VCaP (cell line): Measurements from ENCODE around the gene SMIM13.

ENCODE experiments used
- H3K27ac ChIP-seq: fragments of 450-650 bp; 2 replicates; pipeline ENCODE4 v1.5.1; 2017
- CTCF ChIP-seq: fragments of 450-650 bp; conservative IDR thresholded peaks from 2 replicates; pipeline ENCODE4 v1.5.1; 2017; ENCODE audit warnings: mild to moderate bottlenecking, moderate library complexity

The SMIM13 gene

DNA sequence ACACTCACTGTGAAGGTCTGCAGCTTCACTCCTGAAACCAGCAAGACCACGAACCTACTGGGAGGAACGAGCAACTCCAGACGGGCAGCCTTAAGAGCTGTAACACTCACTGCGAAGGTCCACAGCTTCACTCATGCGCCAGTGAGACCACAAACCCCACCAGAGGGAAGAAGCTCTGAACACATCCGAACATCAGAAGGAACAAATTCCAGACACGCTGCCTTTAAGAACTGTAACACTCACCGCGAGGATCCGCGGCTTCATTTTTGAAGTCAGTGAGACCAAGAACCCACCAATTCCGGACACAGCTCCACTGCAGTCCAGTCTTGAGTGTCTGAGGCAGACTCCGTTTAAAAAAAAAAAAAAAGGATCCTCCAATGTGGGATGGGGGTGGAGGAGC lies 78.3 kb downstream of the SMIM13 start:
- H3K27ac ChIP-seq: no peak overlapping the region
- no peak for TF ChIP-seq CTCF

- peak; percentile 96 for TF ChIP-seq CTCF
- H3K27ac ChIP-seq: no peak overlapping the region
Measured at GRCh38 chr6:11172501-11173327, 79.1 kb downstream of the SMIM13 start.

DNA sequence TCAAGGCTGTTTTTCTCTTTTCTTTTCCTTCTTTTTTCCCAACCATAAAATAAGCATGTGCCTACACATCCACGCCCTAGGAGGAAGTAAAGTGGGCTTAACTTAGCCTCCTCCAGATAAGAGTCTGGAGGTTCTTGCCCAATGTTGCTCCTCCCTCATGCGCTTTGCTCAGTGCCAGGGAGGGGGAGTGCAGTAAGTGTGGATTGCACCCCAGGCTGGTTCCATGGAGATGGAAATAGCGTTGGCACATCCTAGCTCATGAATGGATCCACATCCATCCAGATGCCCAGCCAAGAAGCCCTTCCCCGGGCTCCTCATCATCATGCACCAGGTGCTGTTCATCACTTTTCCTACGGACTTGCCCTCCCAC lies 80.6 kb downstream of the SMIM13 start:
- no peak overlapping the region for H3K27ac ChIP-seq
- TF ChIP-seq CTCF: no peak

- no peak for TF ChIP-seq CTCF
- H3K27ac ChIP-seq: no peak overlapping the region
Measured at GRCh38 chr6:11177271-11177670, 83.6 kb downstream of the SMIM13 start.

DNA sequence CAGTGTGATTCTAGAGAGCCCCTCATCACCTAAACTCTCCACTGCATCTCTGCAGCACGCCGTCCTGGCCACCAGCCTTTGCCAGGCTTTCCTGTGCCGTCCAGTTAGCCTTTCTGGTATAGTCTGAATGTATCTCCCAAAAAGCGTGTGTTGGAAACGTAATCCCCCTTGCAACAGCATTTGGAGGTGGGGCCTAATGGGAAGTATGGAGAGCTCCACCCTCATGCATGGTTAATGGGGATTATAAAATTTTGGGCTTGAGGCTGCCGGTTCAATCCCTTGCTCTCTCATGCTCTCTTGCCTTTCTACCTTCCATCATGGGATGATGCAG lies 85.4 kb downstream of the SMIM13 start:
- H3K27ac ChIP-seq: no peak overlapping the region
- TF ChIP-seq CTCF: no peak

DNA sequence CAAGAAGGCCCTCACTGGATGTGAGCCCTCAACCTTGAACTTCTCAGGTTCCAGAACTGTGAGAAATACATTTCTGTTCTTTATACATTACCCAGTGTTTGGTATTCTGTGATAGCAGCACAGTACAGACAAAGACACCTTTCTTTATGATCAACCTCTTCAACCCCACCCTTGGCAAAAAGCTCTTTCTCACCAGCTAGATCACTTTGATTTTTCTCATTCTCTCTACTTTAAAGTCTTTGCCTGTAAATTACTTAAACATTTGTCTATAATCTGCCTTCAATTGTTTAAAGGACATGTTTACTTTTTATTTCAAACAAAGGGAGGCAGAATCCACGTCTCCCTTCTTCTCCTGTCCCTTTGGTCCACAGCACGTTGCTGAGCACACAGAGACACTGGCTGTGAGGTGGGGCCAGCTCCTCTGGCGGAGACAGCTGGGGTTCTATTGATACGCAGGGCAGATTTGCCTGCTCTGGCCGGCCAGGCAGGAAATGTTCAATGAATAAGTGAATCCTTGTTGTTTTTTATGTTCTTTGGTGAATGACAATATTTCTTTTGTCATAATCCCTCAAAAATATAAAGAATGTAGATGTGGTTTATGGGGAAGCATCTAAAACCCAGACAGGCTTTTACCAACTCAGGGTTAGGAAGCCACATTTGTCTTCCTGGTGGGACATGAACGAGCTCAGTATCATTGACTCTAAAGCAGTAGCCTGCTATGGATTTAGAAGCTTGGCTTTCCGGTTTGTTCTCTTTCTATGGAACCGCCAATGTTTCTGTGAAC lies 86.0 kb downstream of the SMIM13 start:
- no peak for TF ChIP-seq CTCF
- H3K27ac ChIP-seq: no peak overlapping the region

- TF ChIP-seq CTCF: no peak
- no peak overlapping the region for H3K27ac ChIP-seq
Measured at GRCh38 chr6:11181478-11182136, 88.0 kb downstream of the SMIM13 start.
